Measurements from ENCODE around the gene HEPACAM.
"Not testable (repeated sequence)": the region's sequence is repeated elsewhere in the genome, so short reads cannot be mapped to it uniquely, and the experiment has no call there.

HEPACAM gene

GRCh38 chr11:124935548-124936514 lies at the start of gene HEPACAM:
HEPACAM (minus strand) TSS chr11:124936047; CDS start chr11:124936006, 41 bp downstream.
- Mint-ChIP-seq H3K27ac (no peak within 1 kb of the TSS), H3K4me3 (no peak within 1 kb of the TSS), H3K9me3 (ENCODE audit: low read depth) (no peaks in the 10 kb centered on the region), H3K27me3 (no peaks in the 10 kb centered on the region), H3K36me3 (no peaks in the 10 kb centered on the region), H3K4me1 (ENCODE audit: low read depth) (peaks cover 4% of the 10 kb centered on the region)

GRCh38 chr11:124984512-124984854 lies 48.6 kb upstream of the HEPACAM start:
- no peaks in the 10 kb centered on the region for H3K4me1 Mint-ChIP-seq (ENCODE audit: low read depth)
- H3K36me3 Mint-ChIP-seq: peaks cover 47% of the 10 kb centered on the region

GRCh38 chr11:124983674-124984511 lies 48.0 kb upstream of the HEPACAM start:
- H3K27me3 Mint-ChIP-seq: no peaks in the 10 kb centered on the region
- no peak overlapping the region for H3K4me3 Mint-ChIP-seq
- H3K36me3 Mint-ChIP-seq: peaks cover 48% of the 10 kb centered on the region
- H3K27ac Mint-ChIP-seq: no peak overlapping the region
- peaks cover 17% of the 10 kb centered on the region for H3K9me3 Mint-ChIP-seq (ENCODE audit: low read depth)
- no peaks in the 10 kb centered on the region for H3K4me1 Mint-ChIP-seq (ENCODE audit: low read depth)

More at GRCh38 chr11:124984512-124984854, 48.6 kb upstream of the HEPACAM start:
- Mint-ChIP-seq H3K4me3 (no peak overlapping the region), H3K9me3 (ENCODE audit: low read depth) (peaks cover 17% of the 10 kb centered on the region), H3K27ac (no peak overlapping the region), H3K27me3 (no peaks in the 10 kb centered on the region)

GRCh38 chr11:124982043-124982442 lies 46.2 kb upstream of the HEPACAM start:
- no peak overlapping the region for H3K4me3 Mint-ChIP-seq
- no peaks in the 10 kb centered on the region for H3K27me3 Mint-ChIP-seq
- H3K27ac Mint-ChIP-seq: no peak overlapping the region
- H3K36me3 Mint-ChIP-seq: peaks cover 42% of the 10 kb centered on the region
- H3K9me3 Mint-ChIP-seq (ENCODE audit: low read depth): peaks cover 17% of the 10 kb centered on the region
- H3K4me1 Mint-ChIP-seq (ENCODE audit: low read depth): no peaks in the 10 kb centered on the region

GRCh38 chr11:124978316-124978715 lies 42.5 kb upstream of the HEPACAM start:
- Mint-ChIP-seq H3K9me3 (ENCODE audit: low read depth) (peaks cover 17% of the 10 kb centered on the region), H3K27ac (no peak overlapping the region), H3K4me3 (no peak overlapping the region), H3K27me3 (no peaks in the 10 kb centered on the region), H3K36me3 (peaks cover 34% of the 10 kb centered on the region), H3K4me1 (ENCODE audit: low read depth) (no peaks in the 10 kb centered on the region)

GRCh38 chr11:124977006-124977405 lies 41.2 kb upstream of the HEPACAM start:
- no peak overlapping the region for H3K27ac Mint-ChIP-seq
- peaks cover 23% of the 10 kb centered on the region for H3K36me3 Mint-ChIP-seq
- no peak overlapping the region for H3K4me3 Mint-ChIP-seq
- H3K4me1 Mint-ChIP-seq (ENCODE audit: low read depth): no peaks in the 10 kb centered on the region
- no peaks in the 10 kb centered on the region for H3K27me3 Mint-ChIP-seq
- peaks cover 7% of the 10 kb centered on the region for H3K9me3 Mint-ChIP-seq (ENCODE audit: low read depth)

GRCh38 chr11:124976531-124976930 lies 40.7 kb upstream of the HEPACAM start:
- Mint-ChIP-seq H3K4me1 (ENCODE audit: low read depth) (no peaks in the 10 kb centered on the region), H3K27ac (no peak overlapping the region), H3K36me3 (peaks cover 18% of the 10 kb centered on the region), H3K4me3 (no peak overlapping the region), H3K27me3 (no peaks in the 10 kb centered on the region), H3K9me3 (ENCODE audit: low read depth) (peaks cover 5% of the 10 kb centered on the region)

GRCh38 chr11:124971810-124972209 lies 36.0 kb upstream of the HEPACAM start:
- Mint-ChIP-seq H3K4me3 (no peak overlapping the region), H3K4me1 (ENCODE audit: low read depth) (no peaks in the 10 kb centered on the region), H3K36me3 (no peaks in the 10 kb centered on the region), H3K9me3 (ENCODE audit: low read depth) (no peaks in the 10 kb centered on the region), H3K27me3 (no peaks in the 10 kb centered on the region), H3K27ac (no peak overlapping the region)

GRCh38 chr11:124970925-124971324 lies 35.1 kb upstream of the HEPACAM start:
- no peaks in the 10 kb centered on the region for H3K9me3 Mint-ChIP-seq (ENCODE audit: low read depth)
- no peaks in the 10 kb centered on the region for H3K27me3 Mint-ChIP-seq
- no peak overlapping the region for H3K4me3 Mint-ChIP-seq
- no peak overlapping the region for H3K27ac Mint-ChIP-seq
- H3K4me1 Mint-ChIP-seq (ENCODE audit: low read depth): no peaks in the 10 kb centered on the region
- H3K36me3 Mint-ChIP-seq: no peaks in the 10 kb centered on the region

GRCh38 chr11:124968197-124968596 lies 32.4 kb upstream of the HEPACAM start:
- not testable (repeated sequence) for H3K27me3 Mint-ChIP-seq; H3K4me3 Mint-ChIP-seq; H3K9me3 Mint-ChIP-seq (ENCODE audit: low read depth); H3K4me1 Mint-ChIP-seq (ENCODE audit: low read depth); H3K27ac Mint-ChIP-seq; H3K36me3 Mint-ChIP-seq

- no peak overlapping the region for H3K4me3 Mint-ChIP-seq
- H3K36me3 Mint-ChIP-seq: no peaks in the 10 kb centered on the region
- no peaks in the 10 kb centered on the region for H3K4me1 Mint-ChIP-seq (ENCODE audit: low read depth)
- H3K27me3 Mint-ChIP-seq: no peaks in the 10 kb centered on the region
- no peaks in the 10 kb centered on the region for H3K9me3 Mint-ChIP-seq (ENCODE audit: low read depth)
- no peak overlapping the region for H3K27ac Mint-ChIP-seq
Measured at GRCh38 chr11:124961972-124962609, 26.2 kb upstream of the HEPACAM start.

- Mint-ChIP-seq H3K36me3 (no peaks in the 10 kb centered on the region), H3K4me3 (no peak overlapping the region), H3K9me3 (ENCODE audit: low read depth) (no peaks in the 10 kb centered on the region), H3K27me3 (no peaks in the 10 kb centered on the region), H3K27ac (peak overlapping the region; percentile 9), H3K4me1 (ENCODE audit: low read depth) (no peaks in the 10 kb centered on the region)
Measured at GRCh38 chr11:124955035-124955434, 19.2 kb upstream of the HEPACAM start.

- no peak overlapping the region for H3K4me3 Mint-ChIP-seq
- no peaks in the 10 kb centered on the region for H3K4me1 Mint-ChIP-seq (ENCODE audit: low read depth)
- H3K36me3 Mint-ChIP-seq: no peaks in the 10 kb centered on the region
- no peaks in the 10 kb centered on the region for H3K9me3 Mint-ChIP-seq (ENCODE audit: low read depth)
- no peaks in the 10 kb centered on the region for H3K27me3 Mint-ChIP-seq
- no peak overlapping the region for H3K27ac Mint-ChIP-seq
Measured at GRCh38 chr11:124954590-124954955, 18.7 kb upstream of the HEPACAM start.

GRCh38 chr11:124953753-124954589 lies 18.1 kb upstream of the HEPACAM start, which contains the start of gene CCDC15:
CCDC15 (plus strand) TSS chr11:124954202; CDS start chr11:124954733, 531 bp downstream.
- H3K4me3 Mint-ChIP-seq: no peak within 1 kb of the TSS
- H3K9me3 Mint-ChIP-seq (ENCODE audit: low read depth): no peaks in the 10 kb centered on the region
- no peaks in the 10 kb centered on the region for H3K36me3 Mint-ChIP-seq
- H3K27ac Mint-ChIP-seq: peak within 1 kb of the TSS; percentile 9
- H3K27me3 Mint-ChIP-seq: no peaks in the 10 kb centered on the region
- no peaks in the 10 kb centered on the region for H3K4me1 Mint-ChIP-seq (ENCODE audit: low read depth)
